Measurements from ENCODE around the gene EEF2KMT.

DNA sequence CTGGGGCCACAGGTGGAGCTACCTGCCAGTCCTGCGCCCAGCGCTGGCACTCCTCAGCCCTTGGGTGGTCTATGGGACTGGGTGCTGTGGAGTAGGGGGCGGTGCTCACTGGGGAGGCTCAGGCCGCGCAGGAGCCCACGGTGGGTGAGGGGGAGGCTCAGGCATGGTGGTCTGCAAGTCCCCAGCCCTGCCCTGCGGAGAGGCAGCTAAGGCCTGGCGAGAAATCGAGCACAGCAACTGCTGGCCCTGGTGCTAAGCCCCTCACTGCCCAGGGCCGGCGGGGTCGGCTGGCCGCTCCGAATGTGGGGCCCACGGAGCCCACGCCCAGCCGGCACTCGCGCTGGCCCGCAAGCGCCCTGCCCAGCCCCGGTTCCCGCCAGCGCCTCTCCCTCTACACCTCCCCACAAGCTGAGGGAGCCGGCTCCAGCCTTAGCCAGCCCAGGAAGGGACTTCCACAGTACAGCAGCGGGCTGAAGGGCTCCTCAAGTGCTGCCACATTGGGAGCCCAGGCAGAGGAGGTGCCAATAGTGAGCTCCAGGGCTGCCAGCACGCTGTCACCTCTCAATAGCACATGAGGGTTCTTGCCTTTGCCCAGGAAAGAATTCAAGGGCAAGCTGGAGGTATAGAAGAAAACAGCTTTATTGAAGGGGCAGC is 11.0 kb upstream of the EEF2KMT start:
- no peak for TF ChIP-seq EP300 (IDR thresholded peaks at IDR 0.05; ENCODE audit: borderline replicate concordance in 1 of 2, low read depth in 2 of 2, low read length in 2 of 2)
- TF ChIP-seq, protein P1, sequence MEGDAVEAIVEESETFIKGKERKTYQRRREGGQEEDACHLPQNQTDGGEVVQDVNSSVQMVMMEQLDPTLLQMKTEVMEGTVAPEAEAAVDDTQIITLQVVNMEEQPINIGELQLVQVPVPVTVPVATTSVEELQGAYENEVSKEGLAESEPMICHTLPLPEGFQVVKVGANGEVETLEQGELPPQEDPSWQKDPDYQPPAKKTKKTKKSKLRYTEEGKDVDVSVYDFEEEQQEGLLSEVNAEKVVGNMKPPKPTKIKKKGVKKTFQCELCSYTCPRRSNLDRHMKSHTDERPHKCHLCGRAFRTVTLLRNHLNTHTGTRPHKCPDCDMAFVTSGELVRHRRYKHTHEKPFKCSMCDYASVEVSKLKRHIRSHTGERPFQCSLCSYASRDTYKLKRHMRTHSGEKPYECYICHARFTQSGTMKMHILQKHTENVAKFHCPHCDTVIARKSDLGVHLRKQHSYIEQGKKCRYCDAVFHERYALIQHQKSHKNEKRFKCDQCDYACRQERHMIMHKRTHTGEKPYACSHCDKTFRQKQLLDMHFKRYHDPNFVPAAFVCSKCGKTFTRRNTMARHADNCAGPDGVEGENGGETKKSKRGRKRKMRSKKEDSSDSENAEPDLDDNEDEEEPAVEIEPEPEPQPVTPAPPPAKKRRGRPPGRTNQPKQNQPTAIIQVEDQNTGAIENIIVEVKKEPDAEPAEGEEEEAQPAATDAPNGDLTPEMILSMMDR (IDR thresholded peaks at IDR 0.05; ENCODE audit: control extremely low read depth in 1 of 3, insufficient read depth in 1 of 3, low read depth in 1 of 3, low read length in 3 of 3): no peak
- TF ChIP-seq POLR2A (IDR thresholded peaks at IDR 0.05; ENCODE audit: control extremely low read depth in 1 of 2, low read depth in 2 of 2, low read length in 2 of 2): no peak
- TF ChIP-seq CHD2 (IDR thresholded peaks at IDR 0.05; ENCODE audit: low read length): no peak
- no peak for TF ChIP-seq GABPA (IDR thresholded peaks at IDR 0.05; ENCODE audit: borderline replicate concordance, insufficient read depth, low read length)
- TF ChIP-seq POLR2AphosphoS5 (IDR thresholded peaks at IDR 0.05; ENCODE audit: low read depth, low read length): no peak
- TF ChIP-seq KDM1A (IDR thresholded peaks at IDR 0.05; ENCODE audit: borderline replicate concordance, low read length): no peak

Data from H1 (cell line).